ENCODE measurements around the gene SCTR.

GRCh38 chr2:119494163-119494790 is 30.0 kb downstream of the SCTR start:
- no peak for TF ChIP-seq CTCF (IDR thresholded peaks at IDR 0.05)
- TF ChIP-seq POLR2A (IDR thresholded peaks at IDR 0.05): no peak

All from heart left ventricle (tissue), 13 donors.